Measurements from ENCODE around the gene AP5S1. TPM values are rescaled to one million over a fixed set of nuclear protein-coding genes. Genes with fewer than 3 reads are reported as not detected.

AP5S1 gene
- total and polyA plus RNA-seq, 2 of the 13 experiments (the other 11 are each of a cell fraction or from before 2014, with no cell fraction given): 7.9 to 23.2 TPM

- no peak; the same call in 1 of the 2 replicates for TF ChIP-seq ZNF318 (CRISPR knock-in tag; IDR thresholded peaks at IDR 0.05)
- no peak for TF ChIP-seq SMARCE1 (IDR thresholded peaks at IDR 0.05; ENCODE audit: borderline replicate concordance)
- TF ChIP-seq ZSCAN9 (CRISPR knock-in tag; IDR thresholded peaks at IDR 0.05; ENCODE audit: borderline replicate concordance): peak; percentile 94; the same call in 1 of the 2 replicates
- peak; percentile 66 for TF ChIP-seq PTBP1 (IDR thresholded peaks at IDR 0.05; ENCODE audit: low read depth, low read length, poor library complexity, severe bottlenecking)
- peak; percentile 89 for TF ChIP-seq ELF3 (CRISPR knock-in tag; IDR thresholded peaks at IDR 0.05)
- TF ChIP-seq MXD1 (CRISPR knock-in tag; IDR thresholded peaks at IDR 0.05): no peak
- no peak for TF ChIP-seq CHD2 (IDR thresholded peaks at IDR 0.05; ENCODE audit: low read depth, low read length)
- TF ChIP-seq TP53 (CRISPR knock-in tag; conservative IDR thresholded peaks at IDR 0.05): no peak
- peak; percentile 86 for TF ChIP-seq RXRB (CRISPR knock-in tag; IDR thresholded peaks at IDR 0.05; ENCODE audit: borderline replicate concordance)
- peak; percentile 93 for TF ChIP-seq SIN3A (IDR thresholded peaks at IDR 0.05; ENCODE audit: borderline replicate concordance, low read depth, low read length)
- peak; percentile 70 for TF ChIP-seq ZBTB25 (CRISPR knock-in tag; IDR thresholded peaks at IDR 0.05)
- peak; percentile 80; the same call in 1 of the 2 replicates for TF ChIP-seq ZNF768 (CRISPR knock-in tag; IDR thresholded peaks at IDR 0.05)
- peak; percentile 75; the same call in 1 of the 2 replicates for TF ChIP-seq ZSCAN31 (CRISPR knock-in tag; IDR thresholded peaks at IDR 0.05; ENCODE audit: low read depth)
- TF ChIP-seq ZBTB3 (CRISPR knock-in tag; IDR thresholded peaks at IDR 0.05; ENCODE audit: borderline replicate concordance, low read depth): no peak
- peak in 1 of 2 experiments; percentile 59; a peak in 3 of 4 replicates for TF ChIP-seq POLR2A (IDR thresholded peaks at IDR 0.05; ENCODE audit: insufficient read depth in 1 of 2, low read depth in 2 of 2, low read length in 2 of 2)
- TF ChIP-seq TBX3 (IDR thresholded peaks at IDR 0.05; ENCODE audit: borderline replicate concordance): peak; percentile 27; the same call in 1 of the 2 replicates
Observed at GRCh38 chr20:3818155-3819151, 1.9 kb upstream of the AP5S1 start (continued).

Data from HepG2 (cell line).